NB4 (cell line): ENCODE data around the gene EIF2D.

Experiments used
- CTCF ChIP-seq: IDR thresholded peaks from one replicate; pipeline ENCODE4 v1.5.1; 2012; ENCODE audit warnings: low read depth, low read length
- POLR2A ChIP-seq: IDR thresholded peaks from 2 replicates; pipeline ENCODE4 v1.6.1; 2011; ENCODE audit warnings: mild to moderate bottlenecking; ENCODE audit not compliant: insufficient read length; ENCODE audit errors: extremely low read depth

- TF ChIP-seq CTCF (no peak), POLR2A (no peak)
These were observed 44.7 kb upstream of the EIF2D start for GRCh38 chr1:206656936-206657335.
